Panc1 (cell line): ENCODE data around the gene ALDH1A1.

Source experiments
- CTCF ChIP-seq: fragments of 450-650 bp; IDR thresholded peaks from 2 replicates; pipeline ENCODE4 v1.5.1; 2017; ENCODE audit warnings: mild to moderate bottlenecking
- POLR2AphosphoS5 ChIP-seq: IDR thresholded peaks from 2 replicates; pipeline ENCODE4 v1.6.1; 2012; ENCODE audit warnings: mild to moderate bottlenecking, low read depth, low read length, moderate library complexity
- REST ChIP-seq, 2 experiments: IDR thresholded peaks; 2 replicates each; pipeline ENCODE4 v1.6.1; 2011 to 2012; ENCODE audit warnings: low read depth in 2 of 2, control low read depth in 1 of 2, low read length in 1 of 2, mild to moderate bottlenecking in 1 of 2, moderate library complexity in 1 of 2; ENCODE audit not compliant: insufficient read depth in 1 of 2
- SIN3A ChIP-seq: IDR thresholded peaks from 2 replicates; pipeline ENCODE4 v1.6.1; 2012; ENCODE audit warnings: low read depth, mild to moderate bottlenecking, low read length, moderate library complexity, borderline replicate concordance; ENCODE audit not compliant: insufficient read depth
- TCF7L2 ChIP-seq: IDR thresholded peaks from 2 replicates; pipeline ENCODE4 v1.6.1; 2011; ENCODE audit warnings: mild to moderate bottlenecking, low read depth, low read length, inconsistent platforms

DNA sequence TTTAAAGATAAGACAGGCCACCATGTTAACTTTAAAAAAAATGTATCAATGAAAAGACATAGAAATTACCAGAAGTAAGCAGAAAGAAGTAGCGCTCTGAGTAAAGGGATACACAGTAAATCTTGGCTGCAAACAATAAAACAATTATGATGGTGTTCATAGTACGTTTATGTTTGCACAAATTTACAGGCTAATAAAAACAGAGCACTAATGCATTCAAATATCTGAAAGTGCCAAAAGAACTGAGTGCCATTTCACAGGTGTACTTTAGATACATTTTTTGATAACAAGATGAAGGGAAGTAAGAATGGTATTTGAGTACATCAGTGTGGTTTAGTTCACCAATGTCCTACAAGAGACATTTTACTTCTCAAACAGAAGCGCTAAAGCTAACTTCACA lies 32.9 kb upstream of the ALDH1A1 start:
- no peak for TF ChIP-seq CTCF
- no peak for TF ChIP-seq POLR2AphosphoS5
- TF ChIP-seq TCF7L2, result no peak
- TF ChIP-seq SIN3A, result no peak
- no peak for TF ChIP-seq REST (IDR thresholded peaks at IDR 0.05; ENCODE audit: insufficient read depth in 1 of 2, low read depth in 2 of 2, low read length in 1 of 2)
